IgD-negative memory B cell (primary cell): Measurements from ENCODE around the gene BCO1. TPM values are rescaled to one million over a fixed set of nuclear protein-coding genes. Genes with fewer than 3 reads are reported as not detected.

Experiments used
- H3K27ac Mint-ChIP-seq, 3 donors: one replicate each; pipeline ENCODE4 v1.8.0; 2020 to 2022; ENCODE audit warnings: mild to moderate bottlenecking in 3 of 3, mixed read lengths in 3 of 3, moderate library complexity in 1 of 3
- H3K27me3 Mint-ChIP-seq: one replicate; pipeline ENCODE4 v1.8.0; 2021; ENCODE audit warnings: mixed read lengths
- H3K36me3 Mint-ChIP-seq: one replicate; pipeline ENCODE4 v1.8.0; 2020; ENCODE audit warnings: mild to moderate bottlenecking, mixed read lengths
- H3K4me1 Mint-ChIP-seq, 3 donors: one replicate each; pipeline ENCODE4 v1.8.0; 2020 to 2022; ENCODE audit warnings: mixed read lengths in 3 of 3, mild to moderate bottlenecking in 1 of 3
- H3K4me3 Mint-ChIP-seq, 4 donors: one replicate each; pipeline ENCODE4 v1.8.0; 2020 to 2022; ENCODE audit warnings: mild to moderate bottlenecking in 4 of 4, mixed read lengths in 4 of 4, moderate library complexity in 3 of 4
- H3K9me3 Mint-ChIP-seq, 3 donors: one replicate each; pipeline ENCODE4 v1.8.0; 2020 to 2021; ENCODE audit warnings: mixed read lengths in 3 of 3, mild to moderate bottlenecking in 1 of 3
- polyA plus RNA-seq: library from polyadenylated mRNA; unstranded; fragments of 300-500 nt; fragmentation: Illumina TruSeq; gene quantifications from one replicate; pipeline ENCODE4 v1.2.3, GENCODE V29; 2021

BCO1 gene
- polyA plus RNA-seq, 1 donor from 2014 or later = not detected

- H3K4me1 Mint-ChIP-seq = no peaks in the 10 kb centered on the region
- H3K4me3 Mint-ChIP-seq = no peak overlapping the region
- H3K36me3 Mint-ChIP-seq = no peaks in the 10 kb centered on the region
- H3K27ac Mint-ChIP-seq = no peak overlapping the region
- H3K27me3 Mint-ChIP-seq = peaks cover 2% of the 10 kb centered on the region
- H3K9me3 Mint-ChIP-seq = no peaks in the 10 kb centered on the region
These were observed 39.1 kb downstream of the BCO1 start for GRCh38 chr16:81277541-81278080.

- no peaks in the 10 kb centered on the region for H3K9me3 Mint-ChIP-seq
- H3K36me3 Mint-ChIP-seq = peaks cover 1% of the 10 kb centered on the region
- no peaks in the 10 kb centered on the region for H3K4me1 Mint-ChIP-seq
- H3K4me3 Mint-ChIP-seq = no peak overlapping the region
- H3K27ac Mint-ChIP-seq = no peak overlapping the region
- peaks cover 2% of the 10 kb centered on the region for H3K27me3 Mint-ChIP-seq
These were observed 40.0 kb downstream of the BCO1 start for GRCh38 chr16:81278526-81278925.

- Mint-ChIP-seq H3K4me3 (no peak overlapping the region), H3K4me1 (no peaks in the 10 kb centered on the region), H3K9me3 (no peaks in the 10 kb centered on the region), H3K36me3 (peaks cover 3% of the 10 kb centered on the region), H3K27me3 (peaks cover 2% of the 10 kb centered on the region), H3K27ac (no peak overlapping the region)
These were observed 40.9 kb downstream of the BCO1 start for GRCh38 chr16:81279392-81279791.

- Mint-ChIP-seq H3K36me3 (peaks cover 3% of the 10 kb centered on the region), H3K4me3 (no peak overlapping the region), H3K27me3 (no peaks in the 10 kb centered on the region), H3K4me1 (no peaks in the 10 kb centered on the region), H3K9me3 (no peaks in the 10 kb centered on the region), H3K27ac (no peak overlapping the region)
These were observed 41.9 kb downstream of the BCO1 start for GRCh38 chr16:81280393-81280792.

- no peak overlapping the region for H3K27ac Mint-ChIP-seq
- no peaks in the 10 kb centered on the region for H3K27me3 Mint-ChIP-seq
- no peaks in the 10 kb centered on the region for H3K4me1 Mint-ChIP-seq
- no peaks in the 10 kb centered on the region for H3K9me3 Mint-ChIP-seq
- peaks cover 3% of the 10 kb centered on the region for H3K36me3 Mint-ChIP-seq
- H3K4me3 Mint-ChIP-seq = no peak overlapping the region
These were observed 44.6 kb downstream of the BCO1 start for GRCh38 chr16:81283044-81283443.

- peaks cover 3% of the 10 kb centered on the region for H3K36me3 Mint-ChIP-seq
These were observed 46.6 kb downstream of the BCO1 start for GRCh38 chr16:81284995-81285600.

GRCh38 chr16:81286190-81286589 lies 47.7 kb downstream of the BCO1 start:
- H3K9me3 Mint-ChIP-seq = no peaks in the 10 kb centered on the region
- peaks cover 3% of the 10 kb centered on the region for H3K36me3 Mint-ChIP-seq
- H3K27me3 Mint-ChIP-seq = peaks cover under 1% of the 10 kb centered on the region
- no peak overlapping the region for H3K4me3 Mint-ChIP-seq
- no peaks in the 10 kb centered on the region for H3K4me1 Mint-ChIP-seq
- no peak overlapping the region for H3K27ac Mint-ChIP-seq

More at GRCh38 chr16:81284995-81285600, 46.6 kb downstream of the BCO1 start:
- no peak overlapping the region for H3K4me3 Mint-ChIP-seq
- H3K4me1 Mint-ChIP-seq = no peaks in the 10 kb centered on the region
- H3K9me3 Mint-ChIP-seq = no peaks in the 10 kb centered on the region
- no peak overlapping the region for H3K27ac Mint-ChIP-seq
- no peaks in the 10 kb centered on the region for H3K27me3 Mint-ChIP-seq

GRCh38 chr16:81291117-81291516 lies 52.6 kb downstream of the BCO1 start:
- peaks cover 11% of the 10 kb centered on the region for H3K27me3 Mint-ChIP-seq
- no peak overlapping the region for H3K4me3 Mint-ChIP-seq
- H3K4me1 Mint-ChIP-seq = no peaks in the 10 kb centered on the region
- H3K27ac Mint-ChIP-seq = peak overlapping the region in 1 of 3 donors; percentile 67
- no peaks in the 10 kb centered on the region for H3K9me3 Mint-ChIP-seq
- H3K36me3 Mint-ChIP-seq = no peaks in the 10 kb centered on the region

GRCh38 chr16:81292936-81293335 lies 54.4 kb downstream of the BCO1 start:
- Mint-ChIP-seq H3K4me1 (no peaks in the 10 kb centered on the region), H3K4me3 (no peak overlapping the region), H3K9me3 (no peaks in the 10 kb centered on the region), H3K27me3 (peaks cover 13% of the 10 kb centered on the region), H3K27ac (no peak overlapping the region), H3K36me3 (no peaks in the 10 kb centered on the region)

GRCh38 chr16:81293909-81294802 lies 55.7 kb downstream of the BCO1 start:
- Mint-ChIP-seq H3K4me3 (no peak overlapping the region), H3K27ac (no peak overlapping the region), H3K36me3 (no peaks in the 10 kb centered on the region), H3K27me3 (peaks cover 13% of the 10 kb centered on the region), H3K9me3 (no peaks in the 10 kb centered on the region), H3K4me1 (no peaks in the 10 kb centered on the region)

- no peak overlapping the region for H3K27ac Mint-ChIP-seq
- H3K36me3 Mint-ChIP-seq = no peaks in the 10 kb centered on the region
- no peaks in the 10 kb centered on the region for H3K4me1 Mint-ChIP-seq
- no peaks in the 10 kb centered on the region for H3K9me3 Mint-ChIP-seq
- H3K27me3 Mint-ChIP-seq = peaks cover 10% of the 10 kb centered on the region
- no peak overlapping the region for H3K4me3 Mint-ChIP-seq
These were observed 58.1 kb downstream of the BCO1 start for GRCh38 chr16:81296631-81297030.

GRCh38 chr16:81307770-81308169 lies 69.3 kb downstream of the BCO1 start:
- Mint-ChIP-seq H3K4me3 (no peak overlapping the region), H3K27ac (no peak overlapping the region), H3K4me1 (peaks cover 2 to 13% (median 6%) of the 10 kb centered on the region in 3 donors), H3K27me3 (no peaks in the 10 kb centered on the region), H3K36me3 (peaks cover 3% of the 10 kb centered on the region), H3K9me3 (no peaks in the 10 kb centered on the region)

GRCh38 chr16:81310045-81310644 lies 71.7 kb downstream of the BCO1 start:
- no peak overlapping the region for H3K4me3 Mint-ChIP-seq
- H3K4me1 Mint-ChIP-seq = peaks cover 11 to 28% (median 17%) of the 10 kb centered on the region in 3 donors
- no peak overlapping the region for H3K27ac Mint-ChIP-seq
- H3K27me3 Mint-ChIP-seq = peaks cover 1% of the 10 kb centered on the region
- H3K9me3 Mint-ChIP-seq = no peaks in the 10 kb centered on the region
- H3K36me3 Mint-ChIP-seq = peaks cover 2% of the 10 kb centered on the region

GRCh38 chr16:81311762-81312161 lies 73.3 kb downstream of the BCO1 start:
- Mint-ChIP-seq H3K27ac (no peak overlapping the region), H3K9me3 (no peaks in the 10 kb centered on the region), H3K4me1 (peaks cover 15 to 34% (median 23%) of the 10 kb centered on the region in 3 donors), H3K36me3 (no peaks in the 10 kb centered on the region), H3K4me3 (peak overlapping the region in 1 of 4 donors; percentile 44), H3K27me3 (peaks cover 1% of the 10 kb centered on the region)
